Lung microvascular endothelial cell (primary cell): ENCODE data around the gene RRAD. TPM values are rescaled to one million over a fixed set of nuclear protein-coding genes. Genes with fewer than 3 reads are reported as not detected.
"Not testable (repeated sequence)": the region's sequence is repeated elsewhere in the genome, so short reads cannot be mapped to it uniquely, and the experiment has no call there.

ENCODE experiments used
- DNase-seq, 2 donors: peaks; one replicate each; pipeline versions ENCODE4 v3.0.0 to v3.0.0-alpha.2; 2010; ENCODE audit warnings: low read depth in 2 of 2
- total RNA-seq: library from RNA; depleted of rRNA; stranded (reverse); fragments of >200 nt; gene quantifications from 2 replicates; pipeline ENCODE4 v1.2.1, GENCODE V29; 2014

The RRAD gene
- 0.22 and 0.60 TPM in 2 replicates for total RNA-seq

- DNase-seq, result peak; percentile 26 to 54
Observed at GRCh38 chr16:66925322-66925840, at the start of gene RRAD. Gene RRAD (minus strand): TSS chr16:66925535. CDS start chr16:66925179, 356 bp downstream.

- not testable (repeated sequence) for DNase-seq
Observed at GRCh38 chr16:66974932-66975246, 49.6 kb upstream of the RRAD start.

GRCh38 chr16:66974156-66974931 is 49.0 kb upstream of the RRAD start:
- not testable (repeated sequence) for DNase-seq

- no peak for DNase-seq
Observed at GRCh38 chr16:66973716-66974115, 48.4 kb upstream of the RRAD start.

- no peak for DNase-seq
Observed at GRCh38 chr16:66972983-66973382, 47.6 kb upstream of the RRAD start.

- no peak for DNase-seq
Observed at GRCh38 chr16:66970775-66971720, 45.7 kb upstream of the RRAD start.

GRCh38 chr16:66968847-66969246 is 43.5 kb upstream of the RRAD start:
- DNase-seq, result no peak

GRCh38 chr16:66964049-66964448 is 38.7 kb upstream of the RRAD start:
- DNase-seq, result no peak

- no peak for DNase-seq
Observed at GRCh38 chr16:66961914-66962313, 36.6 kb upstream of the RRAD start.

- peak; percentile 69 to 74 for DNase-seq
Observed at GRCh38 chr16:66961065-66961744, 35.9 kb upstream of the RRAD start, which contains the start of gene CES3. Gene CES3 (plus strand): TSS chr16:66961266. CDS start chr16:66961308, 42 bp downstream.

- no peak for DNase-seq
Observed at GRCh38 chr16:66960270-66960669, 34.9 kb upstream of the RRAD start.

GRCh38 chr16:66959704-66960161 is 34.4 kb upstream of the RRAD start:
- no peak for DNase-seq

- no peak for DNase-seq
Observed at GRCh38 chr16:66958857-66959703, 33.7 kb upstream of the RRAD start.

- DNase-seq, result not testable (repeated sequence)
Observed at GRCh38 chr16:66956154-66956457, 30.8 kb upstream of the RRAD start.

GRCh38 chr16:66955363-66956153 is 30.2 kb upstream of the RRAD start:
- not testable (repeated sequence) for DNase-seq

GRCh38 chr16:66954097-66954659 is 28.8 kb upstream of the RRAD start:
- peak; percentile 73 to 80 for DNase-seq

- DNase-seq, result no peak
Observed at GRCh38 chr16:66953462-66954096, 28.2 kb upstream of the RRAD start.

- DNase-seq, result no peak
Observed at GRCh38 chr16:66952430-66953110, 27.2 kb upstream of the RRAD start.
